ENCODE measurements around the gene BIRC3.
"Not testable (repeated sequence)": the region's sequence is repeated elsewhere in the genome, so short reads cannot be mapped to it uniquely, and the experiment has no call there.

The BIRC3 gene

DNA sequence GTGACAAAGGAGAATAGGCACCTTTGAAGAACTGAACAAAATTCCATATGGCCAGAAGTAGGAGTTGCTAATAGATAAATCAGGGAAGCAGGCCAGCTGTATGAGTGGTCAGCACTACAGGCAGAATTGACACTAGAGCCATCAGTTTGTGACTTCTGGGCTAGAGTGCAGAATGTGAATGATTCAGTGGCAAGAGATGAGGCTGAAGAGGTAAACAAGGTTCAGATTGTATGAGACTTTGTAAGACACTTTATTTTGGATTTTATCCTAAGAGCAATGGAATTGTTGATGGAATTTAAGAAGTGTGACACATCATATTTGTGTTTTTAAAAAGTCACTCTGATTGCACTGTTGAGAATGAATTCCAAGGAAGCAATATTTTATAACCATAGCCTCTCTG lies 12.9 kb downstream of the BIRC3 start:
- no peak for DNase-seq

DNA sequence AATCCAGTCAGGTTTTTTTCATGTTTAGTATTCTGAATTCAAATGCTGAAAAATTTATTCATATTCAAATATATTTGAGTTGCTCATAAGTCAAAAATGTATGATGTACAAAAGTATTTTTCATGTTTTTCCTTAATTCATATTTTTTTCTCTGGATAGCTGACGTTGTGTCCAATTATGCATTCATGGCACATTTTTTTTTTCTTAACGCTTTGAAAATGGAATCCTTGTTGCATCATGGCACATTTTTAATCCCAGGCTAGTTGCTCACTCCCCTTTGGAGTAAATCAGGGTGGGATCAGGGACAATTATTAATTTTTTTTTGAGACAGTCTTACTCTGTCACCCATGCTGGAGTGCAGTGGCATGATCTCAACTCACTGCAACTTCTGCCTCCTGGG lies 14.1 kb downstream of the BIRC3 start:
- no peak for DNase-seq

DNA sequence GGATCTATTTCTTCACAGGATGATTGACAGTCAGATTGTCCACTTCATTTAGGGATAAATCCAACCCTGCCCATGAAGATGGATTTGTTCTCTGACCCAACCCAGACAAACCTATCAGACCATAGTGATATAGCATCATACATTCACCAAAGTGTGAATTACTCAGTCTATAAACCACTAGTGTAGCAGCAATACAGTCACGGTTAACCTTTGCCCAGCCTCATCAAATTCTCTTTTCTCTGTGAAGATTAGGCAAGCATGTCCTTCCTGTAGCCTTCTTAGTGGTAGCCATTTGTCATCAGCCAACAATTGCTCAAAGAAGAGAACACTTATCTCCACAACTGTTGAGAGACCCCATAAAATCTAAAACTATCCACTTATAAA lies 15.3 kb downstream of the BIRC3 start:
- no peak for DNase-seq

DNA sequence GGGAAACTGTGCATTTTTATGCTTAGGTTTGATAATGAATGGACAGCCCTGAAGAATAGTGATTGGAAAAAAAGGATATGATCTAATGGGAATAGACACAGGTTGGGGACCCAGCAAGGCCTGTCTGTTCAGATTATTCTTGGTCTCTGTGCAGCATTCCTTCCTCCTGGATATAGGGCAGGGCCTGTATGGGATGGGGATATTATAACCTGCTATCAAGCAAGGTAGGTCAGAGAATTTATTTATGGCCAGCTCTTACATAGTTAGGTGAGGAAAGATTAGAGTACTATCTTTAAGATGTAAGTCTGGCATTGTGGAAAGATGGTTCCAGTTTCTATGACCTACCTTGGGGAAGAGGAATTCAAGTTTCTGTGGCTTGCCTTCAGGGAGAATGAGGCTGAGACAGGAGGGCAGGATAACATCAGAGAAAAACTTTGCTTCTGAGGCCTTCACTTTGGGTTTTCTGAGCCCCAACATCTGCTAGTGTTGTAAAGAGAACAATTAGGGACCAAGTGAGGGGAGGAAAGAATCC lies 21.3 kb downstream of the BIRC3 start:
- no peak for DNase-seq

DNA sequence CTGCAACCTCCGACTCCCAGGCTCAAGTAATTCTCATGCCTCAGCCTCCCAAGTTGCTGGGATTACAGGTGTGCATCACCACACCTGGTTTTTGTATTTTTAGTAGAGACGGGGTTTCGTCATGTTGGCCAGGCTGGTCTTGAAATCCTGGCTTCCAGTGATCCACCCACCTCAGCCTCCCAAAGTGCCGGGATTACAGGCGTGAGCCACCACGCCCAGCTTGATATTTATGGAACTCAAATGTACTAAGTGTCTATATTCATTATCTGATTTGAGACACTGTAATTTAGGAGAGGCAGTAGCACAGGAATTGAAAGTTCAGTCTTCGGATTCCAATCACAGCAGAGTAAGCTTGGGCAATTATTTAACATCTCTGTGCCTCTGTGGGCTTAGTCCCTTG lies 24.0 kb downstream of the BIRC3 start:
- DNase-seq = not testable (repeated sequence)

DNA sequence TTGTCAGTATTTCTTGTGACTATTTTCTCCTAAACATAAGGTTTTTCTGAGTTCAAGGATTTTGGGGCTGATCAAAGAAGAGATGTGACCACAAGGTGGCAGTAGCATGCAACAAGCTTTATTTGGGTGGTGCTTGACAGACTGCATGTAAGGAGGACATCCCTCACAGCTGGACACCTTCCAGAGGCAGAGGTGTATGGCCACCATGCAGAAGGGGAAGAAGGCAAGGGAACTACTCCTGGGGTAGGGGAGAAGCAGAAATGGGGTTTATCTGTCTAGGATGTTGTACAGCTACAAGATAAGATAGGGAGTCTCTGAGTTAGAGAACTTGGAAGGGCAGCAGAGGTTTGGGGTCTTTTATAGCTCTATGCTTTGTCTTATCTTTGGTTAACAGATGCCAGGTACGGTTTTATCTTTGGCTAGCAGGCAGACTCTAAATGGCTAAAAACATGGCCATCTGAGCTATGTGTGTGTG lies 24.6 kb downstream of the BIRC3 start:
- DNase-seq = peak; percentile 53 to 68

DNA sequence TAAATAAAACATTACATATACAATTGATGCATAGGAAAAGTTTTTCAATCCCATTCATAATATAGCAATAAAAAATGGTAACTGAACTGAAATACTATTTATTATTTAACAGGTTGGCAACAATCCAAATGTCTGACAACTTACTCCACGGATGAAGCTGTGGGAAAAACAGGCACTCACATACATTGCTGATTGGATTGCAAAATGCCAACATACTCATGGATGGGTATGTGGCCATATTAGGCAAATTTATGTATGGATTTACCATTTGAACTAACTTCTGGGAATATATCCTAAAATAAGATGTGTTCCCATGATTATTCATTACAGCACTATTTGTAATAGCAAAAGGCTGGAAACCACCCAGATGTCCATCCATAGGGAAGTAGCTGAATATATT lies 26.5 kb downstream of the BIRC3 start:
- no peak for DNase-seq

DNA sequence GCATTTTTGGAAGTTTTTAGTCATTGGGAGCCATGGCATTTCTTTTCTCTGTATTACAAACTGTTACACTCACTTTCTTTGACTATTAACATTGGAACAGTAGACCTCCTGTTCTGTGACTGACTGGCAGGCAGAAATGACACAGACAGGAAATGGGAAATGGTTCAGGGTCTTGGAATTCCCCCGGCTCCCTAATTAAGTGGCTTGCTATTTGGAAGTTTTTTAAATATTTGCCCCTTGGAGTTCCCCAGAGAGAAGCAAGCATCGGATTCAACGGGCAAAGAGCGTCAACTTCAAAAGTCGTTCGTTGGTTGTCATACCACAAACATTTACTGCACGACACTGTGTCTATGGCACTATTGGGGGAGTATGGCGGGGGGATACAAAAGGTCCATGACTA lies 28.6 kb downstream of the BIRC3 start:
- no peak for DNase-seq

DNA sequence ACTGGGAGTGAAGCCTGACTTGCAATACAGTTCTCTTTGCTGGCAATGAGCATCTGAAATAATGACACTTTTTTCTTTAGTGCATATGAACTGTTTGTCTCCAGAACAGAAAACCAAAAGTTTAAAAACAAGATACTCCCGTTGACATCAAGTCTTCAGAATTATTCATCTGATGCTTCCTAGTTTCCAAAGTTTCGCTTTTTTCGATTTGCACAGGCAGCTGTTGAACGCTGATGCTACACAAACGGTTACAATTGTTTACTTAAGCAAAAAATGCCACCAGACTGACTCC lies 29.1 kb downstream of the BIRC3 start:
- DNase-seq = no peak

DNA sequence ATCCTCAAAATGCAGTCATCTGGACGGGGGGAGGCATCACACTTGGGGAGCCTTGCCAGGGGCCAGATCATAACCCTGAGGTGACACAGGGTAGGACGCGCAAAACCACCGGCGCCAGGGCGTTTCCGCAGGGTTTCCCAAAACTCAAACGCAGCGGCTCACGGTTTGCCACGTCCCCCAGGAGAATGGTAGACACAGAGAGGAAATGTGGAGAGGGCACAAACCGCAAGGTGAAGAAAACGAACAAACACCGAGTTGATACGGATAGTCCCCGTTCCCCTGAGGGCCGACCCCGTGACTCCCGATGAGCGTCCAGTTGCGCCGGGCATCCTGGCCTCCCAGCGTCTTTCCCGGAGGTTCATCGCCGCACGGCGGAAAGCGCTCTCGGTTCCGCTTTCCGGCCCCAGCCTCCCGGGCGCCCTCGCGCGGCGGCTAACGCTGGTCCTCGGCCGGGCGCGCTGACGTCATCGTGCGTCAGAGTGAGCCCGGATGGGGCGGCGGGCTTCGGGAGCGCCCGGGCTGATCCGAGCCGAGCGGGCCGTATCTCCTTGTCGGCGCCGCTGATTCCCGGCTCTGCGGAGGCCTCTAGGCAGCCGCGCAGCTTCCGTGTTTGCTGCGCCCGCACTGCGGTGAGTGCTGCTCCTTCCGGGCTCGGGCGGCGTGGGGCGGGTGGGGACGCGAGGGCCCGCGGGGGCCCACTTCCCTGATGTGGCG lies 29.6 kb downstream of the BIRC3 start, which contains the start of gene BIRC2:
BIRC2 (plus strand) TSS at position 467 of the 714 bp plus-strand sequence. CDS start 2,641 bp downstream, outside the sequence.
- peak; percentile 82 to 89 for DNase-seq

DNA sequence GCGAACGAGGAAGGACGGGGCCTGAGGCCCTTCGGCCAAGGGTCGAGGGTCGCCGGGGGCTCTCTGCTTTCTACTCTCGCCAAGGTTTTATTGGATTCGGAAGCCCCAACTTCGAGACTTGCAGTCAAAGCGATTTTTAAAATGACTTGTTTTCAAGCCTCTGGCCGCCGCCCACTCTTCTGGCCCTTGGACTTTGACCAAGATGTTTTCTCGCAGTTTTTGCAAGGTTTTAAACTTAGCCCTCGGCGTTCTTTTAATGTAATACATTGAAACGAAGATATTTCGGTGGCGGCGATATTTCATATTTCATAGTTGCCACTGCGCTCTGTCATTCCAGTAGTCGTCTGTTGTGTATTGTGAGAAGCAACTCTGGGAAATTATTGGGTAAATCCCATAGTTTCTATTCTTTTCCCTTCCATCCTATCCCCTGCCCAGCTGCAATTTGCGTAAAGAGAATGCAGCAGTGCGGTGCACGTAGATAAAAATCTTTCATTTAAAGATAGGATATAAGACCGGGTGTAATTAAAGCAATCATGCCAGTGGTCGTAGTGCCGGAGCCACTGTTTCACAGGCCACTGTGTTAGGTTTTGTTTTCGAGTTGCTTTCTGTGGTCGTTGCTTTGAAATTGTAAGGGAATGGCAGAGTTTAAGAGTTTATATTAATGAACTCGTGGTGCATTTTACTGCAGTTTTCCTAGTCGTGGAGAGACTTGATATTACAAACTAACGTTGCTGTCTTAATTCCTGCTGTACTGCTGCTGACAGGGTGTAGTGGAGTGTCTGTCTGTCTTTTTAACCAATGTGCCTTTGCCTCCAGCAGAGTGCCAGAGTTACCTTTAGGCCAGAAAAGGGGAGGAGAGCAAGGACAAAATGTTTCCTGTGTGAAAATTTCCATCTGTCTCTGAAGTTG lies 30.4 kb downstream of the BIRC3 start:
- peak; percentile 7 to 14 for DNase-seq

DNA sequence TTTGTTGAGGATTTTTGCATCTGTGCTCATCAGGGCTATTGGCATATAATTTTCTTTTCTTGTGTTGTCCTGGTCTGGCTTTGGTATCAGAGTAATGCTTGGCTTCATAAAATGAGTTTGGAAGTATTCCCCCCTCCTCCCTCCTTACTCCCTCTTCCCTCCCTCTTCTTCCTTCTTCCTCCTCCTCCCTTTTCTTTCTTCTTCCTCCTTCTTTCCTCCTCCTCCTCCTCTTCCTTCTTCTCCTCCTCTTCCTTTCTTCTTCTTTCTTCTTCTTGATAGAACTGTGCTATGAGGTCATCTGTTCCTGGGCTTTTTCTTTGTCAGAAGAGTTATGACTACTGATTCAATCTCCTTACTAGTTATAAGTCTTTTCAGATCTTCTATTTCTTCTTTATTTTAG lies 39.8 kb downstream of the BIRC3 start:
- DNase-seq = no peak

DNA sequence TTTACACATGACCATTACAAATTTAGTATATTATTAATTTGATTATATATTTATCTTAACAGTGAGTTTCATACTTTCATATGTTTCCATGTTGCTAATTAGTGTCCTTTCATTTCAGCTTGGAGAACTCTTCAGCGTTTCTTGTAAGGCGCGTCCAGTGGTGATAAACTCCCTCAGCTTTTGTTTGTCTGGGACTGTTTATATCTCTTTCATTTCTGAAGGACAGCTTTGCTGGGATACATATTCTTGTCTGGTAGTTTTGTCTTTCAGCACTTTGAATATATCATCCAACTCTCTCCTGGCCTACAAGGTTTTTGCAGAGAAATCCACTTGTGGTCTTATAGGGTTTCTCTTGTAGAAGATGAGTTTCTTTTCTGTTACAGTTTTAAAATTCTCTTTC lies 42.1 kb downstream of the BIRC3 start:
- no peak for DNase-seq

DNA sequence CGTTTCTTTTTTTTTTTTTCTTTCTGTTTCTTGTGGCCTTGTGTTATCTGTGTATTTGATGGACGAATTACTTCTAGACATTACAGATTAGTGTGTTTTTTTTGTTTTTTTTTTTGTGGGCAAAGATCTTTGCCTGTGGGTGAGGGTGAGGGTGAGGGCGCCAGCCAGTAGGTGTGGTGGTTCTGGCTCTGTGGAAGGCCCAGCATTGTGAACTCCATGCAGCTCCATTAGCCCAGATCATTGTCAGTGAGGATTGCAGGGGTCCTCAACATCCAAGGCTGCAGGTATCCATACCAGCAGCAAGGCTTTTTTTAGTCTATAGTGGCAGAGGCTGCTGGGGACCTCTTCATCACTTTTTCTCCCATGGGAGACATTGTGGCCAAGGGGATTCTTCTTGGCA lies 43.4 kb downstream of the BIRC3 start:
- DNase-seq = no peak

DNA sequence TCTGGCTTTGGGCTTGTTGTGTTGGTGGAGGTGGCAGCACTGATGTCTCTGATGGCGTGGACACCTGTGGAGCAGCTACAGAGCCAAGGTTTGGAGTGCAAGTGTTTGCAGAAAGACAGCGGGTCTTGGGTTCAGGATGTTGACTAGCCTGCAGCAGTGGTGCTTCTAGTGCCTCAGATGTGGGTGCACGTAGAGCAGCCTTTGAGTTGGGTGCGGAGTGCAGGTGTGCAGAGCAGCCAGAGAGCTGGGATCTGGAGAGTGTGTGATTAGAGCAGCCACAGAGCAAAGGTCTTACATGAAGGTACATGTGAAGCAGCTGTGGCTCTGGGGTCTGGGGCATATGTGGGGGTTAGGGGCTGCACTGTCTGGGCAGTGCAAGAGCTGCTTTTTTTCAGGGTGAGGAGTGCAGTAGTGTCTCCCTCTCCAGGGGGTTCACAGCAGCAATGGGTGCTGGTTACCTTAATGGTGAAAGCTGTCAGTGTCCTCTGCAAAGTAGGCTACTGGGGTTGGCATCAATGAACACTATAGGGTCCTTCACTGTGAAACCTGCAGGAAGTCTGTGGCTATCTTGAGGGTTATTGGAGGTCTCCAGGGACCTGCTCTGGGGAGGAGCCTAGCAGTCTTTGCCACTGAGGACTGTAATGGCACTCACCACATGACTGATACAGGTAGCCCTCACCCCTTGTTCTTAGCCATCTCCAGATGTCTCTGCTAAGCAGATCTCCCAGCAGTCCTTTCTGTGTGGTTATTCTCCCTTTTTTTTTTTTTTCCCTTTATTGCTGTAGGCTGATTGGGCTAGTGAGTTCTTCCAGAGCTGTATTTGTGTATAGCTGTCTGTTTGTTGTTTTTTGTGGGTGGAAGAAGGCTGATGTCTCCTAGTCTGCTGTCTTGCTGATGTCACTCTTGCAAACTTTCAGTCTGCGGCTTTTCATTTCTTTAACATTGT lies 44.1 kb downstream of the BIRC3 start:
- no peak for DNase-seq

DNA sequence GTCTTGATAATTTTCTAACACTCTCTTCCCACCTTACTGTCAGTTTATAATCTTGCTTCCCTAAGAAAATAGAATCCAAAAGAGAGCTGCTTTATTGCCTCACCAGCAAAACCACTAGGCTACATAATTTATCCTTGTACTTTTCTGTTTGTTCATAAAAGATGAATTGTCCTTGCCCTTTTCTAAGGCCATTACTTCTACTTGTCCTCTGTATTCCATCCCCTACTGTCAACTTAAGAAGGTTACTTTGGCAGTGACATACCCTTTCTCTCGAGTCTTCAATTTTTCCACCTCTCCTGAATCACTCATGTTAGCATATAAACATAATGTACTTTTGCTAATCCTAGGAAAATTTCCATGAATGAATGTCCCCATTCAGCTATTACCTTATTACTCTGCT lies 47.7 kb downstream of the BIRC3 start:
- DNase-seq = no peak

DNA sequence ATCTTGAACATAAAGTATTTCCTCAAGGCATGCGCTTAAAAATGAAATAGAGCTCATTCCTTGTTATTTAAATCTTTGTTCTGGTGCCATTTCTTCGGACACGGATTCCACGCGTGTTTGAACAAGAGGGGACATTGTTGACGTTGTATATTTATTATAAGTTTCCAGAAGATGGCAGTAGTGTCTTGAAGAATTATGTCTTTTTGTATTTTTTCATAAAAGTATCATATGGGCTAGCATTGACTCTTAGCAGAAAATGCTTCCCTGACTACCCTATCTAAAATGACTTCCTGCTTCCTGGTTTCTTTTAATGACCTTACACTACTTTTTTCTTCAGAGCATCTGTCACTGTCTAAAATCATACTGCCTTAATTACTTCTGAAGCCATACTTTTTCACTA lies 50.1 kb downstream of the BIRC3 start:
- DNase-seq = no peak

DNA sequence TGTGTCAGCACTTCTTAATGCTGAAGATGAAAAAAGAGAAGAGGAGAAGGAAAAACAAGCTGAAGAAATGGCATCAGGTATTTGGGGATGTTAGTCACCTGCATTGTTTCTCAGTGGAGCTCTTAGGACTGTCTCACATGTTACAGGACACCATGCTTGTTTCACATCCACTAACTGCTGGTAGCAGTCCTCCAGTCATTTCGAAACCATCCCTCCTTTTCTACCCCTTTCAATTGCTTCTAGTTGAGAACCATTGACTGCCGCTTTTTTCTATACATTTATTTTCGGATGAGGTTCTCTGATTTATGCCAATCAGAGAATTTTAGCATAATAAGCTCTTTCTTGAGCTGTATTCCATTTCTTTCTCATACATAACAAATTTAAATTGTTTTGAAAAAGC lies 51.2 kb downstream of the BIRC3 start:
- DNase-seq = no peak

DNA sequence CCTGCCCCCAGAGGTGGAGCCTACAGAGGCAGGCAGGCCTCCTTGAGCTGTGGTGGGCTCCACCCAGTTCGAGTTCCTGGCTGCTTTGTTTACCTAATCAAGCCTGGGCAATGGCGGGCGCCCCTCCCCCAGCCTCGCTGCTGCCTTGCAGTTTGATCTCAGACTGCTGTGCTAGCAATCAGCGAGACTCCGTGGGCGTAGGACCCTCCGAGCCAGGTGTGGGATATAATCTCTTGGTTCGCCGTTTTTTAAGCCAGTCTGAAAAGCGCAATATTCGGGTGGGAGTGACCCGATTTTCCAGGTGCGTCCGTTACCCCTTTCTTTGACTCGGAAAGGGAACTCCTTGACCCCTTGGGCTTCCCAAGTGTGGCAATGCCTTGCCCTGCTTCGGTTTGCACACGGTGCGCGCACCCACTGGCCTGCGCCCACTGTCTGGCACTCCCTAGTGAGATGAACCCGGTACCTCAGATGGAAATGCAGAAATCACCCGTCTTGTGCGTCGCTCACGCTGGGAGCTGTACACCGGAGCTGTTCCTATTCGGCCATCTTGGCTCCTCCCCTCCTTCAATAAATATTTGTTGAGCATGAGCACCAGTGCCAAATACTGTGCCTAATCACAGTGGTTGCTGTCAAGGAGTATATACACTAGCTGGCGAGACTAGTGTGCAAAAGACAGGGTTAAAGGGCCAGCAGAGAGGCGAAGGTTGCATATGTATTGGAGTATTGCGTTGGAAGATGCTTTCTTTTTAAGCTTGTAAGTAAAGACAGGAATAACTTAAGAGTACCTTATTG lies 57.5 kb downstream of the BIRC3 start:
- DNase-seq = not testable (repeated sequence)

DNA sequence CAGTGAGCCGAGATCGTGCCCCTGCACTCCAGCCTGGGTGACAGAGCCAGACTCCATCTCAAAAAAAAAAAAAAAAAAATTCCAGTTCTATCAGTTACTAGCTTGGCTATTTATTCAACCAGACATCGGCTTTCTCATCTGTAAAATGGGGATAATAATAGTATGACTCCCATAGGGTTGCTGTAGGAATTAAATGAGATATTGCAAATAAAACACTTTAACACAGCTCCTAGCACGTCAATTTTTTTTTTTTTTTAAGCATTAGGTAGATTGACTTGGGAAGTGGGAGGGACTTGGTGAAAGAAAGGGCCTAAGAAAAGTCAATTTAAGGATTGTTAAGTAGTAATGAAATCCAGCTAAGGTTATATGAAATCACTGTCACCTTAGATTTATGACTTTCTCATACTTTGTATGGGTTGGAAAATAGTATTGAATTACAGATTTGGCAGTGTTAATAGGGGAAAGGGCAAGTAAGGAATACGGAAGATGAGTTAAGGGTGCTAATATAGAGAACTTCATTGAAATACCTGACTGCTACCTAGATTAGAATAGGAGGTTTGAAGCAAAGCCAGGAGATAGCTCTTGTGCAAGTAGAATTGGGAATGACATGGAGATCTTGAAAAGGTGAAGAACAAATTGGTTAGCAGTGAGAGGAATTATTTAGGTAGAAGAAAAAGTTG lies 58.6 kb downstream of the BIRC3 start:
- DNase-seq = no peak

DNA sequence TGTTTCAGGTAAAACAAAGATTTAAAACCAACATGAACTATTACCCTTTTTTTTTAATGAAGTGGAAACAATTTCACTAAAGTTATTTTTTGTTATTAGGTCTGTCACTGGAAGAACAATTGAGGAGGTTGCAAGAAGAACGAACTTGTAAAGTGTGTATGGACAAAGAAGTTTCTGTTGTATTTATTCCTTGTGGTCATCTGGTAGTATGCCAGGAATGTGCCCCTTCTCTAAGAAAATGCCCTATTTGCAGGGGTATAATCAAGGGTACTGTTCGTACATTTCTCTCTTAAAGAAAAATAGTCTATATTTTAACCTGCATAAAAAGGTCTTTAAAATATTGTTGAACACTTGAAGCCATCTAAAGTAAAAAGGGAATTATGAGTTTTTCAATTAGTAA lies 60.6 kb downstream of the BIRC3 start:
- no peak for DNase-seq

Measured in SHP77 (cell line).